ENCODE measurements around the gene SDK2.
"Not testable (repeated sequence)": the region's sequence is repeated elsewhere in the genome, so short reads cannot be mapped to it uniquely, and the experiment has no call there.

SDK2 gene

GRCh38 chr17:73482251-73482716, 162.0 kb downstream of the SDK2 start:
- no peak for TF ChIP-seq CTCF (IDR thresholded peaks at IDR 0.05; ENCODE audit: insufficient read depth, missing control alignments)
- DNase-seq (ENCODE audit: insufficient read length, low spot score) (no peak), FAIRE-seq (no peak)

GRCh38 chr17:73481676-73482075, 162.6 kb downstream of the SDK2 start:
- no peak for FAIRE-seq
- TF ChIP-seq CTCF (IDR thresholded peaks at IDR 0.05; ENCODE audit: insufficient read depth, missing control alignments) = no peak
- no peak for DNase-seq (ENCODE audit: insufficient read length, low spot score)

- FAIRE-seq = no peak
- TF ChIP-seq CTCF (IDR thresholded peaks at IDR 0.05; ENCODE audit: insufficient read depth, missing control alignments) = no peak
- DNase-seq (ENCODE audit: insufficient read length, low spot score) = no peak
These were observed 163.5 kb downstream of the SDK2 start for GRCh38 chr17:73480740-73481139.

GRCh38 chr17:73478768-73479424, 165.3 kb downstream of the SDK2 start:
- DNase-seq (ENCODE audit: insufficient read length, low spot score) = no peak
- FAIRE-seq = no peak
- peak; percentile 22 for TF ChIP-seq CTCF (IDR thresholded peaks at IDR 0.05; ENCODE audit: insufficient read depth, missing control alignments)

- no peak for FAIRE-seq
- TF ChIP-seq CTCF (IDR thresholded peaks at IDR 0.05; ENCODE audit: insufficient read depth, missing control alignments) = no peak
- DNase-seq (ENCODE audit: insufficient read length, low spot score) = no peak
These were observed 165.9 kb downstream of the SDK2 start for GRCh38 chr17:73478334-73478733.

- TF ChIP-seq CTCF (IDR thresholded peaks at IDR 0.05; ENCODE audit: insufficient read depth, missing control alignments) = no peak
- FAIRE-seq = no peak
- DNase-seq (ENCODE audit: insufficient read length, low spot score) = no peak
These were observed 167.3 kb downstream of the SDK2 start for GRCh38 chr17:73476890-73477350.

- TF ChIP-seq CTCF (IDR thresholded peaks at IDR 0.05; ENCODE audit: insufficient read depth, missing control alignments) = no peak
- no peak for FAIRE-seq
- DNase-seq (ENCODE audit: insufficient read length, low spot score) = no peak
These were observed 169.8 kb downstream of the SDK2 start for GRCh38 chr17:73474370-73474988.

- DNase-seq (ENCODE audit: insufficient read length, low spot score); FAIRE-seq: not testable (repeated sequence)
These were observed 171.5 kb downstream of the SDK2 start for GRCh38 chr17:73472715-73473114.
